Osteocyte (in vitro differentiated cells): ENCODE measurements around the gene CFAP52. TPM values are rescaled to one million over a fixed set of nuclear protein-coding genes. Genes with fewer than 3 reads are reported as not detected.

Experiments used
- DNase-seq: peaks from one replicate; pipeline ENCODE4 v3.0.0; 2021; ENCODE audit warnings: mixed read lengths; ENCODE audit not compliant: unreplicated experiment; ENCODE audit errors: extremely low spot score
- H3K27ac Mint-ChIP-seq: one replicate; pipeline ENCODE4 v1.8.0; 2021; ENCODE audit warnings: mild to moderate bottlenecking, mixed read lengths; ENCODE audit not compliant: unreplicated experiment
- H3K27me3 Mint-ChIP-seq: one replicate; pipeline ENCODE4 v1.8.0; 2021; ENCODE audit warnings: mixed read lengths; ENCODE audit not compliant: unreplicated experiment
- H3K36me3 Mint-ChIP-seq: one replicate; pipeline ENCODE4 v1.8.0; 2021; ENCODE audit warnings: mixed read lengths; ENCODE audit not compliant: unreplicated experiment
- H3K4me1 Mint-ChIP-seq: one replicate; pipeline ENCODE4 v1.8.0; 2021; ENCODE audit warnings: mixed read lengths; ENCODE audit not compliant: unreplicated experiment
- H3K4me3 Mint-ChIP-seq: one replicate; pipeline ENCODE4 v1.8.0; 2021; ENCODE audit warnings: mild to moderate bottlenecking, moderate library complexity, mixed read lengths; ENCODE audit not compliant: unreplicated experiment
- H3K9me3 Mint-ChIP-seq: one replicate; pipeline ENCODE4 v1.8.0; 2021; ENCODE audit warnings: mixed read lengths; ENCODE audit not compliant: unreplicated experiment
- total RNA-seq: library from RNA; stranded (reverse); gene quantifications from 2 replicates; pipeline ENCODE4 v1.2.1, GENCODE V29; 2021
- TF ChIP-seq, protein P1 (sequence below): fragments of 200-600 bp; sonication (generic); IDR thresholded peaks from 2 replicates; pipeline ENCODE4 v1.5.0; 2021; ENCODE audit warnings: antibody characterized with exemption, mild to moderate bottlenecking, moderate library complexity

The CFAP52 gene
- total RNA-seq, 1 donor from 2014 or later, result not detected

DNA sequence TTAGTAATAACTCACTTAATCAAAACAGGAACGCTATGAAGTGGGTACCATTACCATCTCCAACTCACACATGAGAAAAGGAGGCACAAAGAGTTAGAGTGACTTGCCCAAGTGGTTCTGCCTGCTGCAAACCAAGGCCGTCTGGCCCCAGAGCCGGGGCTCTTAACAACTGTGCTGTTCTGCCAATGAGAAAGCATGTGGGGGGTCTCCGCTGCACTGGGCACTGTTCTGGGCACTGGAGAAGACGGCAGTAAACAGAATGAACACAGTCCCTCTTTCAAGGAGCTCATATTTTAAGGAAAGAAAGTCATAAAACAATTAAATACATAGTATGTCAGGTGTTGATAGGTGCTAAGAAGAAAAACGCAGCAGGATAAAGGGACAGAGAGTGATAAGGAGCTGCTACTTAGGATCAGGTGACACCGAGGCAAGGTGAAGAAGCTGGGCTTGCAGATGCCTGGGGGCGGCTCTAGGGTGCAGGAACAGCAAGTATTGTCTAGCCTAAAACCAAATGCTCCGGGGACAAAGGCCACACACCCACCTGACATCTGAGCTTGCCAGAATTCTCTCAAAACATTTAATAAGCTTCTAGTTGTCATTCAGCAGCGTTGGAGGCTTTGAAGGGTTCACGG is 7.4 kb upstream of the CFAP52 start:
- DNase-seq, result no peak
- Mint-ChIP-seq H3K4me3 (no peak overlapping the region), H3K9me3 (no peaks in the 10 kb centered on the region), H3K36me3 (peaks cover 16% of the 10 kb centered on the region), H3K27ac (no peak overlapping the region), H3K27me3 (no peaks in the 10 kb centered on the region), H3K4me1 (peaks cover 17% of the 10 kb centered on the region)
- TF ChIP-seq, protein P1, sequence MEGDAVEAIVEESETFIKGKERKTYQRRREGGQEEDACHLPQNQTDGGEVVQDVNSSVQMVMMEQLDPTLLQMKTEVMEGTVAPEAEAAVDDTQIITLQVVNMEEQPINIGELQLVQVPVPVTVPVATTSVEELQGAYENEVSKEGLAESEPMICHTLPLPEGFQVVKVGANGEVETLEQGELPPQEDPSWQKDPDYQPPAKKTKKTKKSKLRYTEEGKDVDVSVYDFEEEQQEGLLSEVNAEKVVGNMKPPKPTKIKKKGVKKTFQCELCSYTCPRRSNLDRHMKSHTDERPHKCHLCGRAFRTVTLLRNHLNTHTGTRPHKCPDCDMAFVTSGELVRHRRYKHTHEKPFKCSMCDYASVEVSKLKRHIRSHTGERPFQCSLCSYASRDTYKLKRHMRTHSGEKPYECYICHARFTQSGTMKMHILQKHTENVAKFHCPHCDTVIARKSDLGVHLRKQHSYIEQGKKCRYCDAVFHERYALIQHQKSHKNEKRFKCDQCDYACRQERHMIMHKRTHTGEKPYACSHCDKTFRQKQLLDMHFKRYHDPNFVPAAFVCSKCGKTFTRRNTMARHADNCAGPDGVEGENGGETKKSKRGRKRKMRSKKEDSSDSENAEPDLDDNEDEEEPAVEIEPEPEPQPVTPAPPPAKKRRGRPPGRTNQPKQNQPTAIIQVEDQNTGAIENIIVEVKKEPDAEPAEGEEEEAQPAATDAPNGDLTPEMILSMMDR, result no peak

DNA sequence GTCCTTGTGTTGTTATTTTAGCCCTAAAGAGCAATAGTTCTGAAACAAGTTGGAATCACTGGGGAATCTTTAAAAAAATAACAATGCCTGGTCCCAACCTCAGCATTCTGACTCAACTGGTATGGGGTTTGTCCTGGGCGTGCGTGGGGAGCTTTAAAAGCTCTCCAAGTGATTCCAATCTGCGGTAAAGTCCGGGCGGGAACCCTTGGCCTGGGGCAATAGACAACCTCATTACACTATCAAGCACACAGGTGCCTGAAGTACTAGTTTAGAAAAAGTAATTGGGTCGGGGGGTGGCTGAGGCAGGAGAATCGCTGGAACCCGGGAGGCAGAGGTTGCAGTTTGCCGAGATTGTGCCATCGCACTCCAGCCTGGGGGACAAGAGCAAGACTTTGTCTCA is 5.2 kb upstream of the CFAP52 start:
- no peak overlapping the region for H3K4me3 Mint-ChIP-seq
- H3K4me1 Mint-ChIP-seq, result peaks cover 17% of the 10 kb centered on the region
- TF ChIP-seq, protein P1, result no peak
- peaks cover 15% of the 10 kb centered on the region for H3K36me3 Mint-ChIP-seq
- no peak for DNase-seq
- H3K27me3 Mint-ChIP-seq, result no peaks in the 10 kb centered on the region
- H3K27ac Mint-ChIP-seq, result no peak overlapping the region
- H3K9me3 Mint-ChIP-seq, result no peaks in the 10 kb centered on the region

DNA sequence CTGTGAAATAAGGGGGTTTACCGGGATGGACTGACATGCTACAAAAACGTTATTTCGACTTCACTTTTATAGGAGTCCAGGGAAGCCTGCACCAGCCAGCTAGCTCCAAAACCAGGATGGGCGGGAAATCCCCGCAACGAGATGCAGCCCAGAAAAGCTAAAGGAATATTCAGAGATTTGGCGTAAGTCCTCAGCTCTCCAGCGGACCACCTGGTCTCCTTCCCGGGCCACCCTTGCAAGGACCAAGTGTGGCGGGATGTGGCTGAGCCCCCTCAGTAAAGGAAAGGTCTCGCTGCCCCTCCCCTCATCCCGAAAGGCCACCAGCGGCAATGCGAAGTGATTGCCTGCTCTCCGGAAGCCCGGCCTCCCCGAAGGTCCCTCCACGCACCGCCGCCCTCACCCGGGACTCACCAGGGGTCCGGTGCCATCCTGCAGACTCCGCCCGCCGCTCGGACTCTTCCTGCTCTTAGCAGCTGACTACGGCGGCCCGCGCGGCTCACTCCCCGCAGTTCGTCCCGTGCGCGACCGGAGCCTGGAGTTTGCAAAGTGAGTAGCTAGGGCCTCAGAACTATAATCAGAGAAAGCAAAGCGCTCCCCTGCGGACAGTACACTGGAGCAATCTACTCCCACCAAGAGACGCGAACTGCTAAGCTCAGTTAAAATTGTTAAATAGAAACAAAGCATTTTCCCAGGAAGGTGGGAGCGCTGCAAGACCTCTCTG is 901 bp upstream of the CFAP52 start, which contains the start of gene STX8:
TSS of gene STX8 (minus strand) at position 440 of the 721 bp plus-strand sequence. CDS start at position 428, 12 bp downstream.
- Mint-ChIP-seq H3K4me3 (peak within 1 kb of the TSS; percentile 98), H3K36me3 (no peaks in the 10 kb centered on the region), H3K27me3 (no peaks in the 10 kb centered on the region), H3K9me3 (no peaks in the 10 kb centered on the region), H3K27ac (peak within 1 kb of the TSS; percentile 83), H3K4me1 (peaks cover 30% of the 10 kb centered on the region)
- TF ChIP-seq, protein P1, result no peak
- peak; percentile 94 for DNase-seq

DNA sequence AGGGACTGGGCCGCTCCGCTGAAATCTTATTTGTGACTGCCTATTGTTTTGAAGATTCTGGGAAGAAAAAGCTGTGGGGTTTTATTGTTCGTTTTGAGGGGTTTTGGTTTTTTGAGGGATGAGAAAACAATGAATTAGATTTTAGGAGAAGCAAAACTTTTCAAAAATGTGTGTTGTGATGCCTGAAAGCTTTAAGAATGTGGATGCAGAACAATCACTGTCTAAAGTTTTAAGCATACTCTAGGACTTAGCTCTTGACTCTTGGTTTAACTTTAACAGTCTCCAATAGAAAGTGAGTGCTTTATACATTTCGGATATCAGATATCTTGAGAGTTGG is 899 bp downstream of the CFAP52 start:
- Mint-ChIP-seq H3K27me3 (no peaks in the 10 kb centered on the region), H3K27ac (peak overlapping the region; percentile 83), H3K4me3 (peak overlapping the region; percentile 20), H3K4me1 (peaks cover 23% of the 10 kb centered on the region), H3K36me3 (no peaks in the 10 kb centered on the region), H3K9me3 (no peaks in the 10 kb centered on the region)
- TF ChIP-seq, protein P1, result no peak
- no peak for DNase-seq

DNA sequence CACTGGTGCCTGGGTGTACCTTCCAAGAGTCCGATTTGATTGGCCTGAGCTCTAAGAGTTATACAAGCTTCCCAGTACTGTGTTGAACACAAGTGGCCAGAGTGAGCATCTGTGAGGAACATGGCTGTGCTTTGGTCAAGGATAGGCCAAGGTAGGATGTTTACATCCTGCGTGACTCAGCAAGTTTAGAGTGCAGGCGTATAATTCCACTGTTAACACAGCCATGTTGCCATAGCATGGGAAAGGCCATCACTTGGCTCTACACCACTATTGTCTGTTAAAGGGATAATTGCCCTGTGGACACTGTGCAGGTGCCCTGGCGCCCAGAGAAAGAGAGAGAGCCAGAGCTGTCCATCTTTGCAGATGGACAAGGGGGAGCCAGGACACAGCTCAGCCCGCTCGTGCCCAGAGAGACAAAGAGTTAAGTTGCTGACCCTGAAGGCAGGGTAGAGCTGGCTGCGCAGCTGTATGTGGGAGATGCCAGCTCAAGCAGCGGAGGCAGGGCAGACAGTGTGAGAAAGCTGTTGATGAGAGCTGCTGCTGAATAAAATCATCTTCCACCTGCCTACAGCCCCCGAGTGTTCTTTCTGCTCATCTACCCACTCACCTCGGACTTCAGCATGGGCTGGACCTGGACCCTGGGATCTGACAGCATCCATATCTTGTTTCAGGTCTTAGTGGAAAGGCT is 11.7 kb downstream of the CFAP52 start:
- no peaks in the 10 kb centered on the region for H3K36me3 Mint-ChIP-seq
- TF ChIP-seq, protein P1, result no peak
- DNase-seq, result no peak
- H3K4me3 Mint-ChIP-seq, result no peak overlapping the region
- peaks cover 10% of the 10 kb centered on the region for H3K27me3 Mint-ChIP-seq
- no peaks in the 10 kb centered on the region for H3K4me1 Mint-ChIP-seq
- H3K9me3 Mint-ChIP-seq, result no peaks in the 10 kb centered on the region
- H3K27ac Mint-ChIP-seq, result no peak overlapping the region
